Nephron progenitor cell (in vitro differentiated cells): ENCODE measurements around the gene GRK6.

Source experiments
- DNase-seq: peaks from one replicate; pipeline ENCODE4 v3.0.0; 2021
- H3K27ac Mint-ChIP-seq: 2 replicates; pipeline ENCODE4 v1.8.0; 2021; ENCODE audit warnings: mild to moderate bottlenecking, moderate library complexity, mixed read lengths
- H3K27me3 Mint-ChIP-seq: 2 replicates; pipeline ENCODE4 v1.8.0; 2021; ENCODE audit warnings: mild to moderate bottlenecking, low read depth, mixed read lengths; ENCODE audit not compliant: poor library complexity
- H3K36me3 Mint-ChIP-seq: 2 replicates; pipeline ENCODE4 v1.8.0; 2021; ENCODE audit warnings: low read depth, mixed read lengths
- H3K4me1 Mint-ChIP-seq: 2 replicates; pipeline ENCODE4 v1.8.0; 2021; ENCODE audit warnings: mixed read lengths
- H3K4me3 Mint-ChIP-seq: 2 replicates; pipeline ENCODE4 v1.8.0; 2021; ENCODE audit warnings: mild to moderate bottlenecking, moderate library complexity, mixed read lengths
- H3K9me3 Mint-ChIP-seq: 2 replicates; pipeline ENCODE4 v1.8.0; 2021; ENCODE audit warnings: mild to moderate bottlenecking, moderate library complexity, mixed read lengths
- CTCF ChIP-seq: fragments of 200-600 bp; sonication (generic); IDR thresholded peaks from 2 replicates; pipeline ENCODE4 v1.5.0; 2021; ENCODE audit warnings: antibody characterized with exemption

Gene GRK6

DNA sequence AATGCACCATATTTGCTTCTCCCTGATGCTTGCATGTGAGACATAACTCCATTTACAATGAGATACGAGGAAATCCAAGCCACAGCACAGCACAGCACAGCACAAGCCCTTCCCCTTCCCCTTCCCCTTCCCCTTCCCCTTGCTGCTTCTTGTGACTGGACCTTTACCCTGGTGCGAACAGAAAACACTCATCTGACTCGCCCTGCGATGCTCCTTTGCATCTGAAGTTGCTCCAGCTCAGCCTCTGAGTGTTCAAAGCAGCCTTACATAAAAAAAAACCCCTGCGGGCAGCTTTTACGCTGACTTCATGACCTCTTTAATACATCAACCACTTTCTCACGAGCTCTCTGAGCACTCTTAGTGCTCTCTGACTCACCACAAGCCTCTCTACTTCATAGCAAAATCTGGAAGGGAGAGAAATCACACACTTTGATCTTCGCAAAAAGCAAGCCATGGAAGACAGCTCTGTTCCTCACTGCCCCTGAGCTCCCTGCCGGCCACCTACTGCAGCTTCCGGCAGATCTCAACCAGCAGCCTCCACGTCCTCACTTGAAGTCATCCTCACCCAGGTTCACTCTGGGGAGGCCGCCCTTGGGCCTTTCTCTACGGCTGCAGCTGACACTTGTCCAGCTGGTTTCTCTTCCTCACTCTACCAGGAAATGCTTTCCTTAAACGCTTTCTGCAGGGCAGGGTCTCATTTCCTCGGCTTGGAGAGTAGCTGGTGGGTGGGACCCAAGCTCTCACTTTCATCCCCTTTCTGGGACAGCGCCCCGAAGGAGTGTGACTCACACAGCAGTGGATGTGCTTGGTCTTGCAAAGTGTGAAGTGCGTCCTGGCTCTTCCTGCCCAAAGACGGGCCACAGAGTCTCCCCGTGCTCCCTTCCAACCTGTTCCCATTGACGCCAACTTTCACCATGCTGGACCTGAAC lies 37.0 kb upstream of the GRK6 start:
- Mint-ChIP-seq H3K27me3 (peaks cover 10% of the 10 kb centered on the region), H3K27ac (no peak overlapping the region), H3K9me3 (no peaks in the 10 kb centered on the region), H3K4me1 (peaks cover 47% of the 10 kb centered on the region), H3K36me3 (no peaks in the 10 kb centered on the region), H3K4me3 (no peak overlapping the region)
- TF ChIP-seq CTCF: no peak
- no peak for DNase-seq

GRCh38 chr5:177390363-177391300 lies 35.8 kb upstream of the GRK6 start:
- Mint-ChIP-seq H3K27me3 (peaks cover 10% of the 10 kb centered on the region), H3K4me1 (peaks cover 47% of the 10 kb centered on the region), H3K27ac (no peak overlapping the region), H3K36me3 (no peaks in the 10 kb centered on the region), H3K9me3 (no peaks in the 10 kb centered on the region), H3K4me3 (no peak overlapping the region)
- peak; percentile 89 for DNase-seq
- TF ChIP-seq CTCF: peak; percentile 99

GRCh38 chr5:177392765-177393164 lies 33.7 kb upstream of the GRK6 start:
- no peak for DNase-seq
- peaks cover 36% of the 10 kb centered on the region for H3K4me1 Mint-ChIP-seq
- H3K9me3 Mint-ChIP-seq: no peaks in the 10 kb centered on the region
- TF ChIP-seq CTCF: no peak
- no peak overlapping the region for H3K4me3 Mint-ChIP-seq
- no peaks in the 10 kb centered on the region for H3K36me3 Mint-ChIP-seq
- H3K27me3 Mint-ChIP-seq: peaks cover 14% of the 10 kb centered on the region
- H3K27ac Mint-ChIP-seq: no peak overlapping the region

- Mint-ChIP-seq H3K27me3 (peaks cover 9% of the 10 kb centered on the region), H3K9me3 (no peaks in the 10 kb centered on the region), H3K36me3 (no peaks in the 10 kb centered on the region), H3K4me1 (peaks cover 32% of the 10 kb centered on the region), H3K27ac (peak overlapping the region; percentile 79), H3K4me3 (no peak overlapping the region)
- TF ChIP-seq CTCF: no peak
- DNase-seq: no peak
Measured at GRCh38 chr5:177393206-177393765, 33.2 kb upstream of the GRK6 start.

- no peak overlapping the region for H3K27ac Mint-ChIP-seq
- no peaks in the 10 kb centered on the region for H3K9me3 Mint-ChIP-seq
- peaks cover 8% of the 10 kb centered on the region for H3K27me3 Mint-ChIP-seq
- H3K36me3 Mint-ChIP-seq: no peaks in the 10 kb centered on the region
- DNase-seq: no peak
- H3K4me3 Mint-ChIP-seq: no peak overlapping the region
- TF ChIP-seq CTCF: no peak
- H3K4me1 Mint-ChIP-seq: peaks cover 25% of the 10 kb centered on the region
Measured at GRCh38 chr5:177393990-177394389, 32.5 kb upstream of the GRK6 start.
